GM23248 (cell line): ENCODE measurements around the gene UMODL1.

Experiments used
- EZH2 ChIP-seq: fragments of 200-600 bp; sonication (generic); IDR thresholded peaks from 2 replicates; pipeline ENCODE4 v1.6.1; 2018; ENCODE audit warnings: antibody characterized with exemption, mild to moderate bottlenecking; ENCODE audit not compliant: insufficient read depth, poor library complexity, severe bottlenecking
- EZH2phosphoT487 ChIP-seq: fragments of 200-600 bp; sonication (generic); IDR thresholded peaks from 2 replicates; pipeline ENCODE4 v1.6.1; 2018; ENCODE audit warnings: antibody characterized with exemption, moderate library complexity, mild to moderate bottlenecking, low read depth; ENCODE audit not compliant: insufficient read depth

DNA sequence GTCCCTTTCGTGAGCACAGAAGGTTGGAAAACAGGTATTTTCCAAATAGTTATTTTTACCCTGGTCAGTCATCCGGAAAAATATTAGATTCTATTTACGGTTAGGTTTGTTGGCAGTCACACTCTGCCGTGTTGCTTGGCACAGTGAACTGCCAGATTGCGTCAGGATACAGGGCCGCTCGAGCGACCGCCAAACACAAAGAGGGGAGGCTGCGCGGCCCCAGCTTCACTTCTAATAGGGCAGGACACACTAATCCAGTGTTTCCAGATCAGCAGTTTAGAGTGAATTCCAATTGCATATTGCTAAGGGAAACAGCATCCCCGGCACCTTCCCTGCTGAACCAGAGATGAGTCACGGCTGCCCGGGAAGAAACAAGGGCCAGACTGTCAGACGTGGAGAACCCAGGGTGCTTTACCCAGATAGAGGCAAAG, 22.9 kb downstream of the UMODL1 start:
- TF ChIP-seq EZH2 (no peak), EZH2phosphoT487 (no peak)
